ENCODE data around the gene MCM9. TPM values are rescaled to one million over a fixed set of nuclear protein-coding genes. Genes with fewer than 3 reads are reported as not detected.

MCM9 gene
- 9.8 and 13.4 TPM in 2 replicates for polyA plus RNA-seq (2014; cell fraction: cytosol; rRNA removed)
- polyA plus RNA-seq (2014; cell fraction: nucleus; rRNA removed) = 38.9 and 41.2 TPM in 2 replicates

- DNase-seq (ENCODE audit: low spot score) = peak; percentile 92
Observed at GRCh38 chr6:118934461-118935330, at the start of gene MCM9. TSS of gene MCM9 (minus strand) at chr6:118935159. CDS start at chr6:118931723, 3,436 bp downstream.

- no peak for DNase-seq (ENCODE audit: low spot score)
Observed at GRCh38 chr6:118984342-118984741, 49.4 kb upstream of the MCM9 start.

DNA sequence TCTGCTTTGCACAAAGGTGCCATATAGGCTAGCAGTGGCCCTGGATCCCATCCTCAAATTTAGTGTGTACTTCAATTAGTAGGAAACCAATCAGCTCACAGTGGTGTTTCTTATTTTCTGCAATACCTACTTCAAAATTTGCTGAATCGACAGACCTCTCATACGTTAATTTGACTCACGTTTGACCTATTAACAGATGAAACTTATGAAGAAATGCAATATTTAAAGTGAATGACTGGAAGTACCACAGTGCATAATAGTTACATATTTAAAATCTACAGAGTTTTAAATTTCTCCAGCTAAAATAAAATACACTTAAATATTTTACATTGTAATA, 47.6 kb upstream of the MCM9 start:
- no peak for DNase-seq (ENCODE audit: low spot score)

GRCh38 chr6:118981884-118982574, 47.1 kb upstream of the MCM9 start:
- DNase-seq (ENCODE audit: low spot score) = no peak

DNA sequence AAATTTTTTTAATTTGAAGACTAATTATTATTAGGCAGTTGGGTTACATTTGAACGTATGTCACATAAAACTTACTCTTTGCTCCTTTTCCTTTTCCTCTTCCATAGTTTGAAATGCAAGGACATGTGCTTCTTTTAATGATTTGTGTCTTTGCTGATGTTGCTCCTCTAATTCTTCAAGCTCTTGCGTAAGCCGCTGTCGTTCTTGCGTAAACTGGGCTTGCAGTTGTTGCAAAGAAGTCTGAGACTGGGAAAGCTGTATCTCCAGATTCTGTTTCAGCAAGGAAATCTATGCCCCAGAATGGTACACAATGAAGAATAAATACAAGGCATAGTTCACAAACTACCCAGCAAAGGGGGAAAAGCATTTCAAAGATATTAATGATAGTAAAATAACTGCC, 45.1 kb upstream of the MCM9 start:
- no peak for DNase-seq (ENCODE audit: low spot score)

- no peak for DNase-seq (ENCODE audit: low spot score)
Observed at GRCh38 chr6:118974790-118975189, 39.8 kb upstream of the MCM9 start.

DNA sequence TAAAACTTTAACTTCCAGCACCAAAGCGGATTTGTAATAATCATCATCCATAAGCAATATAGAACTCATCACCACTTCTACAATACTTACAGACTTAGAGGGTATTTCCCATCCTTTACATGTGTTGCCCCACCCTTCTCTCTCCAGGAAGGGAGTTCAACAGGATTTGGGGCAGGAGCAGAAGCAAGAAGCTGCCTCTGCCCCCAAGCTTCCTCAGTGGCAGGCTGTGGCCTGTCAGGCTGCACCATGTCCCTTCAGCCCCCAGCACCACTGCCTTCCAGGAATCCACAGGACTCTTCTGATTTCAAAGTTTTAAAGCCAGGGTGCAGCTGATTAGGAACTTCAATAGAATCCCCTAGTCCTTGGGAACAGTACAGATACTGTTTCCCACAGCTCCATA, 36.7 kb upstream of the MCM9 start:
- no peak for DNase-seq (ENCODE audit: low spot score)

DNA sequence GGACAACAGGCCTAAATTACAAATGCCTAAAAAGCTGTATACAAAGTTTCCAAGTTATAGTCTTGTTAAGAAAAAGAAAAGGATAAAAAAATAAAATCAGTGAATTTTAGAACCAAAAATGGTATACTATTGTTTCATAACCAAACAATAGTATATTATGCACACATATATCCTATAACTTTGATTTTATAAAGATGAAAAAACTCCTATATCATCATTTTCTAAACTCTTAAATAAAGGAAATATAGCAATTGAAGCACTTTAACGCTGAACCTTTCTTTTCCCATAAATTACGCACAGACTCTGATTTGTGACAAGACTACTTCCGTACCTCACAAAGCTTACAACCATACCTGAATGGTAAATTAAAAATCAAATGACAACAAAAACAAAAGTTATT, 35.9 kb upstream of the MCM9 start:
- DNase-seq (ENCODE audit: low spot score) = no peak

- peak; percentile 30 for DNase-seq (ENCODE audit: low spot score)
Observed at GRCh38 chr6:118968416-118968815, 33.5 kb upstream of the MCM9 start.

GRCh38 chr6:118967239-118967638, 32.3 kb upstream of the MCM9 start:
- no peak for DNase-seq (ENCODE audit: low spot score)

- DNase-seq (ENCODE audit: low spot score) = no peak
Observed at GRCh38 chr6:118965843-118966370, 30.9 kb upstream of the MCM9 start.

DNA sequence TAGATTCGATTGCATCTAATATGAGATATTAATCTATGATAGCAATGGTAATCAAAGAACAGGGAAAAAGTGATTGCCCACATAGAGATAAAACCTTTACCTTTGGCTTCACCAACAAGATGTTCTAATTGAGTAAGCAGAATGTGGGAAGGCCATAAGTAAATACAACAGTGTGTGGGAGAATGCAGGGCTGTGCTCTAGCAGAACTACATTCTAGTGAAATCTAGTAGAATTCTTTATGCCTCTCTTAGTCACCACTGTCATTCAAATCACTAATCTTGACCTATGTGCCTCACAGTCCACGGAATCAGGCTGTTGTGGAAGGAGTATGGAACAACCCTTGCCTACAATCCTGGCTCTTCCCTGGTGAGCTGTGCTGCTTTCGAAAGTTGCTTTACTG, 30.4 kb upstream of the MCM9 start:
- no peak for DNase-seq (ENCODE audit: low spot score)

GRCh38 chr6:118963003-118963402, 28.0 kb upstream of the MCM9 start:
- no peak for DNase-seq (ENCODE audit: low spot score)

DNA sequence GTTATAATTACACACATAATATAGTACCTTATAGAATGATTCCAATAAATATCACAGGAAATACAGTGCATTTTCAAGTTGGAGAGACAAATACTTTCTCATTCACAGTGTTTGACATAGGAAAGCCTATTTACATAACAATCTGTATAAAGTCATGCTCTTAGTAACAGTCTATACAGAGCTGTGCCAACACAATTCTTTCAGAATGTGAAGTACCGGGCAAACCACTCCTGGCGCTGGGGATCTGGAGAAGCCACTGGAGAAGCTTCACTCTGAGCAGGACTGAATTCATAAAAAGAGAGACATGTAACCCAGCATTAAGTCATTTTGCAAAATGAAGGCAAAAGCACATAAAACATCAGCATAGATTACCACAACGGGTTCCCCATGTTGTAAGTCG, 24.9 kb upstream of the MCM9 start:
- DNase-seq (ENCODE audit: low spot score) = no peak

DNA sequence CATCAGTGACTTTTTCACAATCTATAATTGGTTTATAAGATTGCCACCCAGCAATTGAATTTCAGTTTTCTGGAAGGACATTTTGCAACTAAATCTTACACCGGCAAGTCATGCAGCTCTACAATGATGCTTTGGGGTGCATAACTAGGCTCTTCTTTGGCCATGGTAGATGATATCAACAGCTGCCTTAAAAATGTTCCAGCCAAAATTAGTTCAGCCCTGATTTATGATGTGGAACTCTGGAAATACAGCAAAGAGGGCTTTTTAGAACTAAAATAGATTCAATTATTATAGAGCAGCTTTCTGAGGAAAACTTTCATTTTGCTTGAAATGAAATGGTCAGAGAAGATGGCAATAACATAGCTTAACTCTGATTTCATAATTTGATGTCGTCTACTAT, 18.4 kb upstream of the MCM9 start:
- DNase-seq (ENCODE audit: low spot score) = no peak

DNA sequence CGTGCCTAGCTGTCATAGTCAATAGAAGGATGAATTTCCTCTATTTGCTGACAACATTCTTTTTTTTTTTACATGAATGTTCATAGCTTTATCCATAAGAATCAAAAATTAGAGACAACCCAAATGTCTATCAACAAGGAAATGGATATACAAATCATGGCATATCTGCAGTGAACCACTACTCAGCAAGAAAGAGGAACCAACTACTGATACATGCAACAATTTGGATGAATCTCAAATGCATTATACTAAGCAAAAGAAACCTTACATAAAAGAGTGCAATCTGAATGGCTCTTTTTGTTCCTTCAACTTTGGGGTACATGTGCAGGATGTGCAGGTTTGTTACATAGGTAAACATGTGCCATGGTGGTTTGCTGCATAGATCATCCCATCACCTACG, 17.7 kb upstream of the MCM9 start:
- no peak for DNase-seq (ENCODE audit: low spot score)

DNA sequence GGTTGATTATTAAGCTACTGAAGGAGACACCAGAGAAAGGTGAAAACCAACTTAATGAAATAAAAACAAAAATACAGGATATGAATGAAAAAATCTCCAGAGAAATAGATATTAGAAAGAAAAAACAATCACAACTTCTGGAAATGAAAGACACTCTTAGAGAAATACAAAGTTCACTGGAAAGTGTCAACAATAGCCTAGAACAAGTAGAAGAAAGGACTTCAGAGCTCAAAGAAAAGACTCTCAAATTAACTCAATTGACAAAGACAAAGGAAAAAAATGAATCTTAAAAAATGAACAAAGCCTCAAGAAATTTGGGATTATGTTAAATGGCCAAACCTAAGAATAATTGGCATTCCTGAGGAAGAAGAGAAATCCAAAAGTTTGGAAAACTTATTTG, 10.3 kb upstream of the MCM9 start:
- DNase-seq (ENCODE audit: low spot score) = no peak

GRCh38 chr6:118940770-118941169, 5.8 kb upstream of the MCM9 start:
- DNase-seq (ENCODE audit: low spot score) = no peak

- DNase-seq (ENCODE audit: low spot score) = no peak
Observed at GRCh38 chr6:118939683-118940082, 4.7 kb upstream of the MCM9 start.

DNA sequence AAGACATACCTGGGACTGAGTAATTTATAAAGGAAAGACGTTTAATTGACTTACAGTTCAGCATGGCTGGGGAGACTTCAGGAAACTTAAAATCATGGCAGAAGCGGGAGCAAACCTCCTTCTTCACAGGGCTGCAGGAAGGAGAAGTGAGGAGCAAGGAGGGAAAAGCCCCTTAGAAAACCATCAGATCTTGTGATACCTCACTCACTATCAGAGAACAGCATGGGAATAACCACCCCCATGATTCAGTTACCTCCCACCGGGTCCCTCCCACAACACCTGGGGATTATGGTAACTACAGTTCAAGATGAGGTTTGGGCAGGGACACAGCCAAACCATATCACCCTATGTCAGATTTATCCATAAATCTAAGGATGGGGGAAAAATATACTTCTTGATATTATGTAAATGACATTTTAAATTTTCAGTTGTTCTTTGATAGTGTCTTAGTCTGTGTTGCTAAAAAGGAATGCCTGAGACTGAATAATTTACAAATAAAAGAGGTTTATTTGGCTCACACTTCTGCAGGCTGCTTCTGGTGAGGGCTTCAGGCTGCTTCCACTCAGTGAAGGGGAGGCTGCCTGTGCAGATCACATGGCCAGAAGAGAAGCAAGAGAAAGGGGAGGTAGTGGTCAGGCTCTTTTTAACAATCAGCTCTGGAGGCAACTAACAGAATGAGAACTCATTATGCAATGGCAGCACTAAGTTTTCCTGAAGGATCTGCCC, 1.2 kb upstream of the MCM9 start:
- no peak for DNase-seq (ENCODE audit: low spot score)

DNA sequence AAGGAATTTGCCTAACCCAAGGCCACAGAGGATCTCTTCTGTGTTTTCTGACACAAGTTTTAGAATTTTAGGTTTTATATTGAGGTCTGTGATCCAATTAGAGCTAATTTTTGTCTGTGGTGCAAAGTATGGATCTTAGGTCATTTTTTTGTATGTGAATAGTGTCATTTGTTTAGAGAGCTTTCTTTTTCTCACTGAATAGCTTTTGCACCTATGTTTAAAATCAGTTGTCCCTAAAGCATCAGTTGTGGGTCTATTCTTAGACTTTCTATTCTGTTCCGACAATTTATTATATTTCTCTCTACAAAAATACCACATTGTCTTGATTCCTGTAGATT, 341 bp upstream of the MCM9 start:
- no peak for DNase-seq (ENCODE audit: low spot score)

DNA sequence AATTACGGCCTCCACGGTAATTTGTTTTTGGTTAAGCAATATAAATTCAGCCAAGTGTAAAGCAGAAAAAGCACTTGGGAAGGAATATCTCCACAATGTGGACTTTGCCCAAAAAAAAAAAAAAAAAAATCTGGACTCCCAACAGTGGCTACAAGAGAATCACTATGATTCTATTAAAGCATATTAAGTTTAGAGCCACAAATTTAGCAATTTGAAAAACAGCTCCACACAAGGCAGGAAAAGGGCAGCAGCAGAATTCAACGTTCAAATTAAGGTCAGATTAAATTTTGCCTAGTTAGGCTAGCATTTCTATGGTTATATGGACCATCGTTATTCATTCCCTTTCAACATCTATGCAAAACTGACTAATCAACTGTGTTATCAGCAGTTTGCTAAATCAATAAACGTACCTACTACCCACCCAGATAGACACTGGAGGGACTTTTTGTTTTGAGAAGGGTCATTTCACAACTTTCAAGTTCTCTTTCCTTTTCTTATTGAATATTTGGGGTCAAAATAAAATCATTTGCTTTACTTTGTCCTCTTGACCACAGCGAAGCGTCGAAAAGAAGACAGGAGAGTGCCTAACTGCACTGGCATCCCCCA, 1.0 kb downstream of the MCM9 start:
- no peak for DNase-seq (ENCODE audit: low spot score)
